ENCODE data around the gene PILRB.
"Not testable (repeated sequence)": the region's sequence is repeated elsewhere in the genome, so short reads cannot be mapped to it uniquely, and the experiment has no call there.

The PILRB gene

DNA sequence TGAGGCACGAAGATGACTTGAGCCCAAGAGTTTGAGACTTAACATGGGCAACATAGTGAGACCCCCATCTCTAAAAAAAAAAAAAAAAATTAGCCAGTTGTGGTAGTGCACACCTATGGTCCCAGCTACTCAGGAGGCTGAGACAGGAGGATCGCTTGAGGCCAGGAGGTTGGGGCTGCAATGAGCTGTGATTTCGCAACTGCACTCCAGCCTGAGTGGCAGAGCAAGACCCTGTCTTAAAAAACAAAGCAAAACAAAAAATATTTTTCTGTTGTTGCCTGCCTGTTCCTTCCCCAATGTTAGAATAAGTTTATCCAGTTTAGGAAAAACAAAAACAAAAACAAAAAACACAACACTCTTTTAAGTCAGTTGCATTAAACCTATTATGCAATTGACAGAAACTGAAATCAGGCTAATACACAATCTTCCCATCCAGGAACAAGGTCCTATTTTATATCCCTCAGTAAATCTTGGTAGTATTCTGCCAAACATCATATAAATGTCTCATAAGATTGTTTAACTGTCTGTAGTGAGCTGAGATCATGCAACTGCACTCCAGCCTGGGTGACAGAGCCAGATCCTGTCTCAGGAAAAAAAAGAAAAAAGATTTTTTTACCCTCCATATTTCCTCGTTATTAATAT lies 20.3 kb downstream of the PILRB start:
- no peak for DNase-seq (ENCODE audit: low read depth)

- no peak for DNase-seq (ENCODE audit: low read depth)
Measured at GRCh38 chr7:100380196-100380595, 22.3 kb downstream of the PILRB start.

GRCh38 chr7:100381531-100382233 lies 23.8 kb downstream of the PILRB start:
- DNase-seq (ENCODE audit: low read depth) = not testable (repeated sequence)

DNA sequence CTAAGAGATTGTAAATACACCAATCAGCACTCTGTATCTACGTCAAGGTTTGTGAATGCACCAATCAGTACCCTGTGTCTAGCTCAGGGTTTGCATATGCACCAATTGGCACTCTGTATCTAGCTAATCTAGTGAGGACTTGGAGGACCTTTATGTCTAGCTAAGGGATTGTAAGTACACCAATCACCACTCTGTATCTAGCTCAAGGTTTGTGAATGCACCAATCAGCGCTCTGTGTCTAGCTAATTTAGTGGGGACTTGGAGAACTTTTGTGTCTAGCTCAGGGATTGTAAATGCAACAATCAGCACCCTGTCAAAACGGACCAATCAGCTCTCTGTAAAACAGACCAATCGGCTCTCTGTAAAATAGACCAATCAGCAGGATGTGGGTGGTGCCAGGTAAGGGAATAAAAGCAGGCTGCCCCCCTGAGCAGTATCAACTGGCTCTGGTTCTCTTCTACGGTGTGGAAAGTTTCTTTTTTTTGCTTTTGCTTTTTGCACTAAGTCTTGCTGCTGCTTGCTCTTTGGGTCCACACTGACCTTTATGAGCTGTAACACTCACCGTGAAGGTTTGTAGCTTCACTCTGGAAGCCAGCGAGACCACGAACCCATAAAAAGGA lies 24.4 kb downstream of the PILRB start:
- not testable (repeated sequence) for DNase-seq (ENCODE audit: low read depth)

DNA sequence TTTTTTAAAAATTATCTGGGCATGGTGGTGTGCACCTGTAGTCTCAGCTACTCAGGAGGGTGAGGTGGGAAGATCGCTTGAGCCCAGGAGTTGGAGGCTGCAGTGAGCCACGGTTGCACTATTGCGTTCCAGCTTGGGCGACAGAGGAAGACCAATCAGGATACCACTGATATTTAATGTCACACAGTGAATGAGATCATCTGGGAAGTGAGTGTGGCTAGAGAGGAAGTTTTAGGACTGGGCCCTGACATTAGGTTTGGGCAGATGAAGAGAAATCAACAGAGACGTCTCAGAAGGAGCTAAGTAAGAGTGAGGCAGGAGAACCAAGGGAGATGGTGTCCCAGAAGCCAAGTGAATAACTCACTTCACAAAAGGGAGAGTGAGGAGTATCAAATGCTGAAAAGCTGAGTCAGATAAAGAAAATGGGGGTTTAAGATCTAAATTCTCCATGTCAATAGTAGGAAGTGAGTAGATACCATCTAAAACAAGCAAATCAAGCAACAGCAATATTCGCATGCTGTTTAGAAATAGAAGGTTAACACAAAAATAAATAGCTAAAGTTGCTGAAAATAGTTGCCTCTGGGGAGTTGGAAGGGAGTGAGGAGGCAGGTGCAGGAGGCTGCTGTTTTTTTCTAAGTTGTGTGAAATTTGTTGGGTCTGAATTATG lies 26.8 kb downstream of the PILRB start:
- no peak for DNase-seq (ENCODE audit: low read depth)

- DNase-seq (ENCODE audit: low read depth) = no peak
Measured at GRCh38 chr7:100386940-100387339, 29.0 kb downstream of the PILRB start.

DNA sequence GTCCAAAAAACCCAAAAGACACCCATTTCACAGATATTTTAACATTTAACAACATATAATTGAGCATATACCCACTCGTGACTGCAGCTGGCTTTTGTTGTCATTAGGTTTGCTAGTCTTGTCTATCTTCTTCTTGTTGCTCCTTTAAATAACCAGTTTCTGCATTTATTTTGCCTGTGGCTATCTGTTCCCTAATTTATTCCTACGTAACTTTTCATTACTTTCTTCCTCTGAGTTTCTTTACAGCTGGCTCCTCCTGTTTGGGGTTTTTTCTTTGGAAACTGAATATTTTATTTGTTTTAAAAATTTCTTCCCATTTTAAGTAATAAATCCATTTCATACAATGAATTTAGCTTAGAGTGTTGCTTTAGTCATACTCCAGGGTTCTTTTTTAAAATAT lies 29.8 kb downstream of the PILRB start:
- DNase-seq (ENCODE audit: low read depth) = no peak

GRCh38 chr7:100389437-100390088 lies 31.6 kb downstream of the PILRB start:
- no peak for DNase-seq (ENCODE audit: low read depth)

DNA sequence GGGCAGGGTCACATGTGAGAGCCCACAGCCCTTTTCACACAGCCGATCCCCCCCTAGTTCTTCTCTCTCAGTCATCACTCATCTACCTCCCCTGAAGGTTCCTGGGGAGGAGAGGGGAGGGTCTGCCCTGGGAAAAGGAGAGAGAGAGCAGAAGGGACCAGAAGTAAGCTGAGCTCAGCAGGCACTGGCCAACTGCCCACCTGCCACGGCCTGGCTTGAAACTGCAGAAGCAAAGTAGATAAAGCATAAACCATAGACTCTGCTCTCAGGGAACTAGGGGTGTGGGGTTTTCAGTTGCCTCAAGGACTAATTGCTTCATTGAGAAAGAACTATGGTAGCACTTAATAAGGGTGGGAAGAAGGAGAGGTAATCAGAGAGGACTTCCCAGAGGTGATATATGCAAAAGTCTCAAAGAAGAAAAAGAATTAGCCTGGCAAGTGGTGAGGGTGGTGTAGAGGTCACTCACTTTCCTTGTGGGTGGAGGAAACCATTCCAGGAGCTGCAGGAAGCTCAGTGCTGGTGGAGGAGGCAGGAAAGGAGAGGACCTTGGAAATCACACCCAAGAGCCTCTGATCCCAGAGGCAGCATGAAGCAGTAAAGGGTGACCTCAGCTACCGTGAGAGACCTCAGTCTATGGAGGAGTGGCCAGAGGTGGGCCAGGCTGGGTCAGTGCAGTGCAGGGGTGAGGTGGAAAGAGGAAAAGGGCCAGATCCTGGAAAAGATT lies 32.5 kb downstream of the PILRB start:
- no peak for DNase-seq (ENCODE audit: low read depth)

DNA sequence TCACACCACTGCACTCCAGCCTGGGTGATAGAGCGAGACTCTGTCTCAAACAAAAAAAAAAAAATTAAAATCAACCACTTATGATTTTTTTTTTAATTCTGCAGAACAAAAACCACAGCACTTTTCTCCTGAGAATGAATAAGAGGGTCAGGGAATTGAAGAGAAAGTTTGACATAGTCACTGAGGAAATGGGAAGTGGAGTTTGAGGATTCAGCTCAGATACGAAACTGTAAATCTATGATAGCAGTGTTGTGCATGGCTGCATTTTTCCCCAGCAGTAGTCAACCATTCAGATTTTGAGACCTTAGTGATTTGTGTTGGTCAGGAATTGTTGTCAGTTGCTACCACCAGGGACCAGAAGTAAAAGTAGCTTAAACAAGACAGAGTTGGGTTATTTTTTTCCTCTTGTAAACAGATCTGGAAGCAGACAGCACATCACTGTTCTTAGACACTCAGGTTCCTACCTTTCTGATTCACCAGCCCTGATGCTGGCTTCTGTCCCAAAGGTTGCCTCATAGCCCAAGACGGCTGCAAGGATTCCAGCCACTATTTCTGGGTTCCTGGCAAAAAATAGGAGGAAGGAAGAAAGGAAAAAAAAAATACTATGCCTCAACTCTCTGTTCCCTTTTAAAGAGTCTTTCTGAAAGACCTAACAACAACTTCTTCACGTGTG lies 35.5 kb downstream of the PILRB start:
- DNase-seq (ENCODE audit: low read depth) = no peak

GRCh38 chr7:100394077-100394476 lies 36.2 kb downstream of the PILRB start:
- no peak for DNase-seq (ENCODE audit: low read depth)

DNA sequence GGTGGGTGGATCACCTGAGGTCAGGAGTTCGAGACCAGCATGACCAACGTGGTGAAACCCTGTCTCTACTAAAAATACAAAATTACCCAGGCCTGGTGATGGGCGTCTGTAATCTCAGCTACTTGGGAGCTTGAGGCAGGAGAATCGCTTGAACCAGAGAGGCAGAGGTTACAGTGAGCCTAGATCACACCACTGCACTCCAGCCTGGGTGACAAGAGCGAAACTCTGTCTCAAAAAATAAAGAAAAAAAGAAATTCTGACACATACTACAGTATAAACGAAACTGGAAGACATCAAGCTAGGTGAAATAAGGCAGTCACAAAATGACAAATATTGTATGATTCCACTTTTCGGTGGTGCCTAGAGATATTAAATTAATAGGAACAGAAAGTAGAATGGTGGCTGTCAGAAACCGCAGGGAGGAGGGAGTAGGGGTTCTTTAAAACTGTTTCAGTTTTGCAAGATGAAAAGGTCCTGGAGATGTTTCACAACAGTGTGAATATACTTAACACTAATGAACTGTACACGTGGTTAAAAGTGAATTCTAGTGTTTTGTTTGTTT lies 38.6 kb downstream of the PILRB start:
- no peak for DNase-seq (ENCODE audit: low read depth)

DNA sequence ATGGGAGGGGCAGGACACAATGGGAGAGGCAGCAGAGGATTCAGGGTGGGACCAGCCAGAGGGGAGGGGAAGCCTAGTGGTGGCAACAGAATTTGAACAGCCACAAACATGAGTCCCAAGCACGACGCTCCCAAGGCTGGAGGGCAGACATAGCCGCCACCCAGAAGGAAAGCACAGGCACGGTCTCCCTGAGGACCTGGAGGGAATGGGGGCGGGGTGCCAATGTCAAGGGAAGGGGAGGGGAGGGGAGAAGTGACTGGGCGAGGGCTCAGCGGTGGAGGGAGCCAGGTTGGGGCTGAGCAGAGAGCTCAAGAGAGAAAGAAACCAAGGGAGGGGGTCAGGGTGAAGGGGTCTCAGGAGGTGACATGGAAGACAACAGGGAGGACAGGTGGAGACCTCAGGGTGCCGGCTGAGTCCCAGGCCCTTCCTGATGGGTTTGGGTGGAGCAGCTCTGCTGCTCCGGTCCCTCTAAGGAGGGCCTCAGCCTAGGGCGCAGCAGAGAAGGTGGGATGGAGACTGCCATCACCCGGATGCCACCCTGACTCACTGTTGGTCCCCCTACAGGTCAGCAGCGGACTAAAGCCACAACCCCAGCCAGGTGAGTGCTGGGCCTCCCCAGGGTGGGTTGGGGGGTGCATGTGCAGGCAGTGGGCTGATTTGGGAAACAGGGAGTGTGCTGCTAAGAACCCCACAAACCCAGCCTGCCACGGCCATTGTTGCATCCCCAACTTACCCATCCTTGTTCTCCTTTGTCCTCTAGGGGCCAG lies 39.6 kb downstream of the PILRB start:
- no peak for DNase-seq (ENCODE audit: low read depth)

GRCh38 chr7:100398239-100398638 lies 40.3 kb downstream of the PILRB start:
- DNase-seq (ENCODE audit: low read depth) = no peak

DNA sequence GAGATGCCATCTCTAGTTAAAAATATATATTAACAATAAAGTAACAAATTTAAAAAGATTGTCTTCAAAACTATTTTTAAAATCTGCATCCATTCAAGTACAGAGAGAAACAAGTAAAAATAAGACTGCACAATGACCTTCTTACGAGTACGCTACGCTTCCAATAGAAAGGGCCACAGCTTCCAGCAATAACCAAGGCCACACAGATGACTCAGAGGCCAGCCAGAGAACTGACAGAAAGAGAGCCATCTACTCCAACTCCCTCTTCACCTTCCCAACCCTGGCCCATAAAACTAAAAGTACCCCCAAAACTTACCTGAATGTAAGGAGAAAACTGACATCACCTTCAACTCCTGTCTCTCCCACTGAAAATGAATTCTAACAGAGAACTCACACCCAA lies 42.1 kb downstream of the PILRB start:
- DNase-seq (ENCODE audit: low read depth) = no peak

- no peak for DNase-seq (ENCODE audit: low read depth)
Measured at GRCh38 chr7:100400656-100401055, 42.7 kb downstream of the PILRB start.

GRCh38 chr7:100401811-100402210 lies 43.9 kb downstream of the PILRB start:
- no peak for DNase-seq (ENCODE audit: low read depth)

- DNase-seq (ENCODE audit: low read depth) = no peak
Measured at GRCh38 chr7:100402241-100402640, 44.3 kb downstream of the PILRB start.

- DNase-seq (ENCODE audit: low read depth) = peak; percentile 75
Measured at GRCh38 chr7:100406767-100407166, 48.9 kb downstream of the PILRB start.
